NCI-H2107 treated with DMSO at 0.1 percent for 48 hours (cell line): ENCODE measurements around the gene METTL9.

Experiments used
- DNase-seq: peaks from one replicate; lab custom pipeline; 2025; ENCODE audit not compliant: unreplicated experiment; lab: John Stamatoyannopoulos, UW

The METTL9 gene

DNA sequence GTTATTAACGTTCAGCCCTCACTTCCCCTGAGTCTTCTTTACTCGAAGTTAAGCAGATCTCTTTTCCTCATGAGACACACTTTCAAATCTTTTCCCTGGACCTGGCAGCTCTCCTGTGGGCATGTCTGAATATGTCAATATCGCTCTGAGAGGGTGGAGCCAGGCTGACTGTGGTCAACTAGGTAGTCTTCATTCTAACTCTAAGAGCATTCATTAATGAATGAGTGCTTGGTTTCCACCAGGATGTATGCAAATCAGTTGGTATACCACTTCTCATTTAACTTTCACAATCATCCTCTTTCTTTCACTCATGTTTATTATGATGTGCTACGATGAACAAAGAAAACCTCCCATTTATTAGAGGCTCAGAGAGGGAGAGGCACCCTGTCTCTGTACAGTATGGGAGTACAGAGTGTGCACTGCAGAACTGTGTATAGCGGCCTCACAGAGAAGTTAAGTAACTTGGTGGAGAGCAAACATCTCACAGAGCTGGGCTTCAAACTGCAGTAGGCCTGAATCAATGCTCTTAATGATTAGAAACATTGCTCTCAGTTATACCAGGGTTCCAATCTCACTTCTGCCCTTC lies 104.3 kb downstream of the METTL9 start:
- no peak for DNase-seq

DNA sequence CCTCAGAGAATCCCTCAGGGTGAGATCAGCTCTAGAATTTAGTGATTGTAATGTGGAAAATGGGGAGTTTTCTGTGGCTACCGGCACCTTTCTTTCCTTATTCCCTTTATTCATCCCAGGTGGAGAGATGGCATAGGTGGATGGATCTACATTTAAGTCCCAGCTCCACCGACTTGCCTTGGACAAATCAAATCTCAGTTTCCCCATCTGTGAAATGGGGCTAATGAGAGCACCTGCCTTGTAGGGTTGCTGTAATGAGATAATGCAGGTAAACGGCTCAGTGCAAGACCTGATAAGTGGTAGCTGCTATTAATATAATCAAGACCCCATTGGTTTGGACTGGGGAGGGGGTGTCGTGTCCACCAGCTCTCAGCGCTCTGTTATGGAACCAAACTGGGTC lies 104.9 kb downstream of the METTL9 start:
- DNase-seq: no peak

DNA sequence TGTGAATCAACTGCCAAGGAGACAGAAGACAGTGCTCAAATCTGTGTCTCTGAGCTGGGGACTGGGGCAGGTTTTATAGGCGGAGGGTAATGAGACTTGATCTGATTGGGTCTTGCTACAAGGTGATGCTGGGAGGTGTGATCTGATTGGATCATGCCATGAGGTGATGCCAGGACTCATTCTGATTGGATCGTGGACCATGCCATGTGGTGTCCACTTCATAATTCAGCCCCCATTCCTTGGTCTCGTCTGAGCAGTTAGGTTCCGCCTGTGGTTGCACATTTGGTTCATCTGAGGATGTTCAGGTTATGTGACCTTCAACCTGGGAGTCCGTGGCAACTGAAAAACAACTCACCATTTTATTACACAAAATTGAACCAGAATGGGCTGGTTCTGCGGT lies 105.4 kb downstream of the METTL9 start:
- DNase-seq: no peak
